DND-41 (cell line): Measurements from ENCODE around the gene MAMDC2.

ENCODE experiments used
- CTCF ChIP-seq: IDR thresholded peaks from 2 replicates; pipeline ENCODE4 v1.5.1; 2012; ENCODE audit warnings: borderline replicate concordance, low read length, moderate library complexity, mild to moderate bottlenecking; ENCODE audit not compliant: poor library complexity, severe bottlenecking; ENCODE audit errors: extremely low read depth
- EZH2 ChIP-seq: IDR thresholded peaks from 3 replicates; pipeline ENCODE4 v1.6.1; 2012; ENCODE audit warnings: borderline replicate concordance, low read depth, mild to moderate bottlenecking, moderate library complexity, low read length, inconsistent platforms; ENCODE audit not compliant: severe bottlenecking

- TF ChIP-seq EZH2 = no peak
- no peak for TF ChIP-seq CTCF
Observed at GRCh38 chr9:70105147-70105546, 61.5 kb downstream of the MAMDC2 start.
